A549 (cell line): ENCODE results near the gene SRCAP.

Source experiments
- CTCF ChIP-seq: fragments of >200 bp; sonication (Bioruptor Twin); formaldehyde crosslinking; IDR thresholded peaks from 3 replicates; pipeline ENCODE4 v1.5.1; 2016
- PBX3 ChIP-seq: IDR thresholded peaks from 2 replicates; pipeline ENCODE4 v1.6.1; 2012
- RFX5 ChIP-seq: fragments of 450-650 bp; IDR thresholded peaks from 2 replicates; pipeline ENCODE4 v1.7.1; 2014; ENCODE audit warnings: antibody characterized with exemption, mild to moderate bottlenecking, moderate library complexity

GRCh38 chr16:30652005-30652296 lies 47.0 kb upstream of the SRCAP start:
- no peak for TF ChIP-seq CTCF
- no peak for TF ChIP-seq RFX5
- TF ChIP-seq PBX3, result no peak
